ENCODE measurements around the gene DAZ1. TPM values are rescaled to one million over a fixed set of nuclear protein-coding genes. Genes with fewer than 3 reads are reported as not detected.
"Not testable (repeated sequence)": the region's sequence is repeated elsewhere in the genome, so short reads cannot be mapped to it uniquely, and the experiment has no call there.

The DAZ1 gene
- total RNA-seq = not detected

- no CpG with 5 or more reads among the region's 23 CpGs for WGBS, 2 donors
These were observed at the start of gene DAZ1 for GRCh38 chrY:23198908-23199307. DAZ1 (minus strand) TSS chrY:23199008; CDS start chrY:23198800, 208 bp downstream.

GRCh38 chrY:23219233-23219632 lies 20.4 kb upstream of the DAZ1 start, which contains the start of gene DAZ2:
DAZ2 (plus strand) TSS chrY:23219533; CDS start chrY:23219741, 208 bp downstream.
- not testable (repeated sequence) for H3K27me3 ChIP-seq; H3K4me3 ChIP-seq; H3K4me1 ChIP-seq; DNase-seq (ENCODE audit: low spot score in 2 of 2); H3K27ac ChIP-seq; H3K36me3 ChIP-seq; H3K9me3 ChIP-seq
- WGBS, 2 donors = no CpG with 5 or more reads among the region's 23 CpGs

More at GRCh38 chrY:23198908-23199307, at the start of gene DAZ1:
- H3K9me3 ChIP-seq; DNase-seq (ENCODE audit: low spot score in 2 of 2); H3K27ac ChIP-seq; H3K4me1 ChIP-seq; H3K27me3 ChIP-seq; H3K4me3 ChIP-seq; H3K36me3 ChIP-seq: not testable (repeated sequence)

GRCh38 chrY:23210681-23211080 lies 11.9 kb upstream of the DAZ1 start:
- H3K9me3 ChIP-seq; H3K27ac ChIP-seq; H3K4me1 ChIP-seq; H3K36me3 ChIP-seq; DNase-seq (ENCODE audit: low spot score in 2 of 2); H3K4me3 ChIP-seq; H3K27me3 ChIP-seq: not testable (repeated sequence)
- no CpG with 5 or more reads among the region's 4 CpGs for WGBS, 2 donors

GRCh38 chrY:23209802-23210495 lies 11.1 kb upstream of the DAZ1 start:
- not testable (repeated sequence) for DNase-seq (ENCODE audit: low spot score in 2 of 2); H3K27ac ChIP-seq; H3K27me3 ChIP-seq; H3K4me3 ChIP-seq; H3K9me3 ChIP-seq; H3K36me3 ChIP-seq; H3K4me1 ChIP-seq
- no CpG with 5 or more reads among the region's 4 CpGs for WGBS, 2 donors

GRCh38 chrY:23207455-23207854 lies 8.6 kb upstream of the DAZ1 start:
- no CpG with 5 or more reads among the region's 4 CpGs for WGBS, 2 donors
- not testable (repeated sequence) for H3K27ac ChIP-seq, H3K4me3 ChIP-seq

More at GRCh38 chrY:23207455-23207854, 8.6 kb upstream of the DAZ1 start:
- H3K36me3 ChIP-seq; H3K27me3 ChIP-seq; H3K4me1 ChIP-seq; H3K9me3 ChIP-seq; DNase-seq (ENCODE audit: low spot score in 2 of 2): not testable (repeated sequence)

Other genes with a start within 250 kb of the DAZ1 start
- gene BPY2, start 214.7 kb downstream of the DAZ1 start, total RNA-seq = not detected
- not detected for gene DAZ2, start 20.5 kb upstream of the DAZ1 start, total RNA-seq

Measured in tibial nerve (tissue), 4 donors.